Fibroblast of peridontal ligament (primary cell): ENCODE measurements around the gene TIMM22.

ENCODE experiments used
- DNase-seq: peaks from one replicate; pipeline ENCODE4 v3.0.0-alpha.2; 2010; ENCODE audit errors: extremely low read depth

The TIMM22 gene

GRCh38 chr17:1019451-1019850 lies 22.5 kb downstream of the TIMM22 start:
- DNase-seq: no peak

DNA sequence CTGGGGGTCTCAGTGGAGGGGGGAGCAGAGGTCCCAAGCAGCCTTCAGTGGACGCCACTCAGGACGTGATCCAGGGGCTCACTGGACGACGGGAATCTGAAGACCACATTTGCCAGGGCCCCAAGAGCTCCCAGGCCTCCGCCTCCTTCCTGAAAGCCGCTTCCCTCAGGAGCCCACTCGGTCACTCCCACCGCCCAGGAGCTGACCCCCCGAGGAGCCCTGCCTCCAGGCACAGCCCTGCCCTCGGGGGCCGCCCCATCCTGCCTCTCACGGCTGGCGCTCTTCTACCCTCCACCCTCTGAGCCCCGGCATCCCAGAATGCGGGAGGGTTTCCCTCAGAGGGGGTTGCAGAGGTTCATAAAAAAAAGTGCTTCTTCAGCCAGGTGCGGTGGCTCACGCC lies 24.2 kb downstream of the TIMM22 start:
- no peak for DNase-seq

- no peak for DNase-seq
Observed at GRCh38 chr17:1022278-1023024, 25.5 kb downstream of the TIMM22 start.

DNA sequence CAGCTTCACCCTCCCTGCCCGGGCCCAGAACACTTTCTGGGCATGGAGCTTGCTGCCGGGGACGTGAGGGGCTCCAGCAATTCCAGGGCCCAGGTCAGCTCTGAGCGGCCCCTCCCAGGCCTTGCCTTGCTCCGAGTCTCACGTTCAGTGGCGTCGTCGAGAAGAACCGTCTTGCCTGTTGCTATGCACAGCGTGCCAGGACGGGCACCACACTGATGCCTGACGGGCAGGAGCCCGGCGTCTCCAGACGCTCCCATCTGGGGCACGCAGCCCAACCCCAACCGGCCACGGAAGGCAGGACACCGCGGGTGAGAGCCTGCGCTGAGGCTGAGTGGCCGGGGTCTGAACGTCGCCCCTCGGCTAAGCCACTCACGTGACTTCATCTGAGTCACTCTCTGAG lies 27.1 kb downstream of the TIMM22 start:
- no peak for DNase-seq

DNA sequence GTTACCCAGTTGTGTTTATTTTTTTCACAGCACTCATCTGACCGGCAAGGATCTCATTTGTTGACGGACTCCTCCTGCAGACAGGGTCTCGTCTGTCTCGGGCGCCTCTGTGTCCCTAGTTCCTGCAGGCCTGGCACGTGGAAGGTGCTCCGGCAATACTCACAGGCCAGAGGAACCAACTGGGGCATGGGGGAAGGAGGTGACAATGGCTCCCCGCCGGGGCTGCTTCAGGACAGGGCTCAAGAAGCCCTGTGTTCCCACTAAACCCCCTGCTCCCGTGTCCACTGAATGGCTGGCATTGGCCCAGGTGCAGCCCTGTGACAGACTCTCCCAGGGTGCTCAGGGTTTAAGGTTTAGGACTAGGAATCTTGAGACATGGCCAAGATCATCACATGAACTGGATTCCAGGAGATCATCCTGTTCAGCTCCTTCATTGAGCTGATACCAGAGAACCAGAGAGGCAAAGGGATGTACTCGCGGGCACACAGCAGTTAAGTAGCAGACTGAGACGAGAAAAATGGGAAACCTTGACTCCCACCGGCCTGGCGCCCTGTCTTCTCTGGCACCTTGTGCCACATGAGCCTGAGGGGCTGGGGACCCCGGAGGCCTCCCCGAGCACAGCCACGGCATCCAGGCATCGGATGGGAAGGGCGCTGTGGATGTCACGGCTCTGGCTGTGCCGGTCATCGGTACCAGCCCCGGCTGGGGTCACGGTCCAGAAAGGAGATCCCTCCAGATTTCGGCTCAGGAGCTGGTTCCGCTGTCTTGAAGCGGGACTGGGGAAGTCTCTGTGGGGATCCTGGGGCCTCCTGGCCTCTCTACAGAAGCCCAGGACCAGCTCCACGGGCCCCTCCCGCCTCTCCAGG lies 29.0 kb downstream of the TIMM22 start:
- no peak for DNase-seq

GRCh38 chr17:1026599-1026975 lies 29.7 kb downstream of the TIMM22 start:
- DNase-seq: no peak

DNA sequence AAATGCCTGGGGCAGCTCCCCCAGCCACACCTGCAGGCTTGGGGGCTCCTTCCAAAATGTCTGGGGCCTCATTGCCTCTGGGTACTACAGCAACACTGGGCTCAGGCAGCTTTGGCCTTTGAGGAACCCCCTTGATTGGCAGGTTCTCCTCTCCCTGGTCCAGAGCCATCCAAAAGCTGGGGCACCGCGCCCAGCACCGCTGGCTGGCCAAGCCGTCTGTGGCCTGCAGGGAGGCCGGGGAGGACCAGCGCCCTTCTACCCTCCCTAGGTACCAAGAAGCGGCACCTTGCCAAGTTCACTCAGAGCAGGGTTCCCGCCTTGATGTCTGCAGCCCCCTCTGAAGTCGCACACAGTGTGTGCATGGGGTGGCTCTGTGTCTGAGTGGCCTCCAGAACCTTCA lies 30.1 kb downstream of the TIMM22 start:
- DNase-seq: no peak

GRCh38 chr17:1029196-1029921 lies 32.4 kb downstream of the TIMM22 start:
- DNase-seq: peak; percentile 70

- DNase-seq: no peak
Observed at GRCh38 chr17:1029922-1030644, 33.2 kb downstream of the TIMM22 start.

- DNase-seq: no peak
Observed at GRCh38 chr17:1030684-1031532, 34.0 kb downstream of the TIMM22 start.

GRCh38 chr17:1031711-1032110 lies 34.8 kb downstream of the TIMM22 start:
- peak; percentile 33 for DNase-seq

DNA sequence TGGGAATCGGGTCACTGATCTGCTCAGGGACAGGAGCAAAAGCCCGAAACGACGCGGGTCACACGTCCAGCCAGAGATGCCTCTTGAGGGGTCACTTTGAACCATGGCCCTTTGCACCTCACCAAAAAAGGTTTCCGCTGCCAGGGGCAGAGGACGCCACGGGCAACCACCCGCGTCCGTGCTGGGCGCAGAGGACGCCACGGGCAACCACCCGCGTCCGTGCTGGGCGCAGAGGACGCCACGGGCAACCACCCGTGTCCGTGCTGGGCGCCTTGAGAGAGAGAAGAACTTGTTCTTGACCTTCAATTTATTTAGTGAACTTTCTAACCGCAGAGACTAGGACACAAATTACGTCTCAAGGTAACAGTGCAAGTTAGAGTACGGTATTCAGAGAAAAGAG lies 35.5 kb downstream of the TIMM22 start:
- no peak for DNase-seq

DNA sequence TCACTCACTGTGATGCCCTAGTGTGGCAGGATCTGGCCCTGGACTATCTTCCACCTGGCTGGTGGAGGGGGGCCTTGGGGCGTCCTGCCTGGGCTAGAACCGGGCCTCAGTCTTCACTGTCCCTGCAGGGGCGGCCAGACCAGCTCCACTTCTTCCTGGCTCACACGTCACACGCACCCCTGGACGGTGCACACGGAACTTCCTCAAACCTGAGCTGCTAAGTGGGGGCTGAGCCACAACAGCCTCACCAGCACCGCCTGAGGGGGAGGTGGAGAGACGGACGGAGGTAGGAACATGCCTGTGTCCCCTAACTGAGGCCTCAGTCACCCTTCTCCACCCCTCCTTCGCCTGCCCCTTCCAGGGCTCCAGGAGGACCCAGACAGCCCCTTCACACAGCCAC lies 36.6 kb downstream of the TIMM22 start:
- no peak for DNase-seq

DNA sequence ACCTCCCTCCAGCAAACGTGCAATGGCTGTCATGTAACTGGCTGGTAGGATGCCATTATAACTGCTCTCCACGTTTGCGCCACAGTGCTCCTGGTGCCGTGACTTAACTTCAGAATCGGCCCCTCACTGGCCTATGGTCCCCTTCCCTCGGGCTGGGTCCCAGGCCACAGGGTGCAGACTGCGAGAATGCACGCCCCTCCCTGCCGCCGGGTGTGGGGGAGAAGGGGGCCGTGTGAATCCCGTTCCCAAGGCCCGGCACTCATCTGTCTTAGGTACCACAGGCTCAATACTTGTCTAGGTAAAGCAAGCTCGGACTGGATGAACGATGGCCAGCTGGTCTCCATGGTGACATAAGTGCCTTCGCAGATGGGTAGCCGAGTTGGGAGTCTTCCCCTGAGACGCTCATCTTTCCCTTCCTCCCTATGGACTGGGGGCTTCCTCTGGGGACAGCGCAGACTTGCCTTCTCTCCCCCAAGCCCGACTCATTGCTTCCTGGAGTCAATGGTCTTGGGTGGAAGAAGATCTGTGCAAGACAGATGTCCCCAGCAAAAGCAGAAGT lies 37.8 kb downstream of the TIMM22 start:
- DNase-seq: no peak

- DNase-seq: no peak
Observed at GRCh38 chr17:1035546-1036170, 38.7 kb downstream of the TIMM22 start.

DNA sequence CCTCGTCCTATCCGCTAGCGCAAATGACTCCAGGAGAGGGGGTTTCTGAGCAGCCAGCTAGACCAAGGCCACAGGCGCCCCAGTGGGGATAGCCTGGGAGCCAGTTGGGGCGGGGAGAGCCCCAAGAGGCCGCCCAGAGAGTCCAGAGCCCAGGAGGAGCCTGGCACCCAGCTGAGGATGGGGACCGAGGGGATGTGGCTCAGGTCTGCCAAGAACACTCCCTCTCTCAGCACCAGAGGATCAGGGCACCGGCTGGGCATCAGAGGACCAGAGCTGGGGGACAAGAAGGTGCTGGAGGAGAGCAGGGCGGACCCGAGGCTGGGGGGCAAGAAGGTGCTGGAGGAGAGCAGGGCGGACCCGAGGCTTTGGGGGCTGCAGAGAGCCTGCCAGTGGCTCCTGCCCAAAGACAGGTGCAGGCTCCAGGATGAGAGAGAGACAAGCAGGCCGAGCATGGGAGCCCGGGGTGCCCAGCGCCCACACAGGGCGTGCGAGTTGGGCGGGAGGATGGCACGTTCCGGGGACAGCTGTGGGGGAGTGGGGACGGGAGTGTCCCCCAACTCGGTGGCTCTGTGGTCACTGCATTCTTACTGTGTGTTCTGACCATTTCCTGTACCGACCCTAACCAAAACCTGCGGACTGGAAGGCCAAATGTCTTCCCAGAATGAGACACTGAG lies 39.4 kb downstream of the TIMM22 start:
- DNase-seq: no peak

GRCh38 chr17:1036845-1037237 lies 39.9 kb downstream of the TIMM22 start:
- no peak for DNase-seq

DNA sequence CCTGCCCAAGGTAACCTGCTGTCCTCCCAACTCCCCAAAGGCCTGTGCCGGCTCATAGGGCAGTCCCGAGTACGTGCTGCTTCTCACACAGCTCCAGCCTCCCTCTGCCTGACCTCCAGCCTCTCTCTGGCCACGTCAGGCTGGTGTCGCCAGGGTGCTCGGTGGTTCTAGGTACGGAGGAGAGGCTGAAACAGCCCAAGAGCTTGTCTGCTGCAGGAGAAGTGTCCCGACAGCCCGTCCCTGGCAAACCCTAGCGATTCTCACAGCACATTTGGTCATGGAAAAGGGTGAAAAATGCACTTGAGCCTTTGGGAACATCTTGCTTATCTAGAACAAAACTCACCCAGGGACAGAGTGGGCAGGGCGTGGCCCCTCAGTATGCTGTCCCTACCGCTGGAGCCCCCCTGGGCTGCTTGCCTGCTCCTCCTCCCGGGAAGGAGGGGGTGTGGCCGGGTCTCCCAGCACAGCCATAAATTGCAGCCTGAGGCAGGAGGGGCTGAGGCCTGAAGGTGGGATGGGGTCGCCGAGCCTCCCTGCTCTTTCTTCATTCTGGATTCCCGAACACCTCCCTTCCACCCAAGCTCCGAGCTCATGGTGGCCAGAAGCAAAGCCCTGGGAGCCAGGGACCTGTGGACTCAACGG lies 40.4 kb downstream of the TIMM22 start:
- no peak for DNase-seq
